ENCODE measurements around the gene YDJC.
"Not testable (repeated sequence)": the region's sequence is repeated elsewhere in the genome, so short reads cannot be mapped to it uniquely, and the experiment has no call there.

Gene YDJC

DNA sequence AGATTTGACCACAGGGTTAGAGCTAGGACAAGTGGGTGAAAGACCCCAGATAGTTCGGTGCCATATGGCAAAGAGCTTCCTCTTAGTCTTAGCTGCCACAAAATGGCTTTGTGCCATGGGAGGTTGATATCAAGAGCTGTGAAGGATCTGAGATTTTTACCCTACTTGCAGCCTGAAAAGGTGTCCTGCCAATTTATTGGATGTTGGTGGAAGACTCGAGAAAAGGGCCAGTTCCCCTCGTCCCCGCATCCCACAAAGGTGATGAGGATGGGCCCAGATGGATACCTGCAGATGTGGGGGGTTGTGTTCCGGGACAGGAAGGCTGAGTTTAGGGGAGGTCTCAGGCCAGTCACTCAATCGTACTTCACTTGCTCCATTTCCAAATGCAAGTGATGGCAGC lies 27.2 kb downstream of the YDJC start:
- DNase-seq = no peak

DNA sequence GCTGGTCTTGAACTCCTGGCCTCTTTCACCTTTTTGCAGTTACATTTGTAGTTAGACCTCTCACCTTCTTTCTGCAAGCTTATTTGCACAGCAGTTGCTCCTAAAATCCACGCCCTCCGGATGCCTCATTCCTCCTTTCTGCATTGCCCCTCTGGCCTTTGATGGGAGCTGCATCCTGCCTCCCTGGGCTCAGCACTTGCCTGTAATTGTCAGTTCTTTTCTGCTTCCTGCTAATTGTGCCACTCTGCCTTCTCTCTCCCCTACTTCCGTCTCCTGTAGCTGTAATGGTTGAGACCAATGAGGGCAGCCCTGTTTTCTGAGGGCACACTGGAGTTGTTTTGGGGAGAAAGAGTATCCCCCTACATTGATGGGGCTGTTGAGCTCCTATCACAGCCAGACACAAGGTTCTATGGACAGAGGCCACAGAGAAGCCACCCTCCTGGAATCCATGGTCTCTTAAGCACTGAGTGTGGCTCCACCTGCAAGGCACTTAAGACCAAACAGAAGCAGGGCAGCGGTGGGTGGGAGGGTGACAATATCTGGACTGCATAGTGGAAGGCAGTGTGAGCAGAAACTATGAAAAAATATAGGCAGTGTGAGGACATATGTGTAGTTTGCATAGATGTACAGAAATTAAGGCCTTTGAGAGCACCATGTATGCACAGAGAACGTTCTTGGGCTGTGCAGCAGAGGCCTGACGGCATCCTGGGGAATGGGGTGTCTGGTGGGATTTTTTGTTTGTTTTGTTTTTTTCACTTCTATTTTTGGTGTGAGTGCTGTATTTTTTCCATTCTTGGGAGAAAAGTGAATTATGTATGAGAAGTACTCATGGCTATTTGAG lies 30.5 kb downstream of the YDJC start:
- DNase-seq = no peak

DNA sequence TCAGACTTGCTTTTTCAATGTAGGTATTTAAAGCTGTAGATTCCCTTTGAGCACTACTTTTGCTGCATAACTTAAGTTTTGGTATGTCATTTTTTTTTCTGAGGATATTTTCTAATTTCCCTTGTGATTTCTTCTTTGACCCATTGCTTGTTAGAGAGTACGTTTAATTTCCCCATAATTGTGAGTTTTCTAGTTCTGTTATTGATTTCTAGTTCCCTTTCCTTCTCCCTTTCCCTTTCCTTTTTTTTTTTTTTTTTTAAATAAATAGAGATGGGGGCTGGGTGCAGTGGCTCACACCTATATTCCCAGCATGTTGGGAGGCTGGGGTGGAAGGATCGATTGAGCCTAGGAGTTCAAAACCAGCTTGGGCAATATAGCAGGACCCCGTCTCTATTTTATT lies 31.5 kb downstream of the YDJC start:
- no peak for DNase-seq

DNA sequence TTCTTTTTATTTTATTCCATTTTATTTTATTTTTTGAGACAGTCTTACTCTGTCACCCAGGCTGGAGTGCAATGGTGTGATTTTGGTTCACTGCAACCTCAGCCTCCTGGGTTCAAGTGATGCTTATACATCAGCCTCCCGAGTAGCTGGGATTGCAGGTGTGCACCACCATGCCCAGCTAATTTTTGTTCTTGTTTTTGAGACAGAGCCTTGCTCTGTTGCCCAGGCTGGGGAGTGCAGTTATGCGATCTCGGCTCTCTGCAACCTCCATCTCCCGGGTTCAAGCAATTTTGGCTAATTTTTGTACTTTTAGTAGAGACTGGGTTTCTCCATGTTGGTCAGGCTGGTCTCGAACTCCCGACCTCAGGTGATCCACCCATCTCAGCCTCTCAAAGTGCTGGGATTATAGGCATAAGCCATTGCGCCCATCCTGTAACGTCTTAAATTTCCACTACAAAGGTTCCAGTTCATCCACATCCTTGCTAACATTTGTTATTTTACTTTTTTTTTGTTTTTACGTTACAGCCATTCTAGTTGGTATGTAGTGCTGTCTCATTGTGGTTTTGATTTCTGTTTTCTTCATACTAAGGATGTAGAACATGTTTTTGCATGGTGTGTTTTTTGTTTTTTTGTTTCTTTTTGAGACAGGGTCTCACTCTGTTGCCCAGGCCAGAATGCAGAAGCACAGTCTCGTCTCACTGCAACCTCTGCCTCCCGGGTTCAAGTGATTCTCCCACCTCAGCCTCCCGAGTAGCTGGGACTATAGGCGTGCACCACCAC lies 33.3 kb downstream of the YDJC start:
- not testable (repeated sequence) for DNase-seq

DNA sequence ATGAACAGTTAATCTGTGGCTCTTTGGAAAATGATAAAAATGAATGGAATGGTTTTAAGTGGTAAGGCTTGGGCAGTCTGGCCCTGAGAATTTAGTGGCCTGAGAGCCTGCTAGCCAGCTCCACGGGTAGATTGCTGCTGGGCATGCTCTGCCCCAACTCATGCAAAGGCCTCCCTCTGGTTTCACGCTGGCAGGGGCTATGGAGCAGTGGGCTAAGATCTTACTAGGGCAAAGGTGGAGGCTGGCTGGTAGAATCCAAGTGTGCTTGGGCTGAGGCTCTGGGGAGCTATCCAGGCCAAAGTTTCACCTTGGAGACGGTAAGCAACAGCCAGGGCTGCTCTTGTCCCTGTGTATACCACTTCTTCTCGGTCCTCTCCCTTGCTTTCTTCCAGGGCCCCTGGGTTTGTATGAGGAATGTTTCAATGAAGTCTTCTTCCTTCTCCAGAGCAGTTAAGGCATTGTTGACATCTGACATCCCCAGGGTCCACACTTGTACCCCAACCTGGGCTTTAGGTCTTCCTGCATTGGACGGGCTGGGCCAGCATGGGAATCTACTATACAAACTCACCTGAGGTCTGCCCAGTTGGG lies 34.9 kb downstream of the YDJC start:
- no peak for DNase-seq

DNA sequence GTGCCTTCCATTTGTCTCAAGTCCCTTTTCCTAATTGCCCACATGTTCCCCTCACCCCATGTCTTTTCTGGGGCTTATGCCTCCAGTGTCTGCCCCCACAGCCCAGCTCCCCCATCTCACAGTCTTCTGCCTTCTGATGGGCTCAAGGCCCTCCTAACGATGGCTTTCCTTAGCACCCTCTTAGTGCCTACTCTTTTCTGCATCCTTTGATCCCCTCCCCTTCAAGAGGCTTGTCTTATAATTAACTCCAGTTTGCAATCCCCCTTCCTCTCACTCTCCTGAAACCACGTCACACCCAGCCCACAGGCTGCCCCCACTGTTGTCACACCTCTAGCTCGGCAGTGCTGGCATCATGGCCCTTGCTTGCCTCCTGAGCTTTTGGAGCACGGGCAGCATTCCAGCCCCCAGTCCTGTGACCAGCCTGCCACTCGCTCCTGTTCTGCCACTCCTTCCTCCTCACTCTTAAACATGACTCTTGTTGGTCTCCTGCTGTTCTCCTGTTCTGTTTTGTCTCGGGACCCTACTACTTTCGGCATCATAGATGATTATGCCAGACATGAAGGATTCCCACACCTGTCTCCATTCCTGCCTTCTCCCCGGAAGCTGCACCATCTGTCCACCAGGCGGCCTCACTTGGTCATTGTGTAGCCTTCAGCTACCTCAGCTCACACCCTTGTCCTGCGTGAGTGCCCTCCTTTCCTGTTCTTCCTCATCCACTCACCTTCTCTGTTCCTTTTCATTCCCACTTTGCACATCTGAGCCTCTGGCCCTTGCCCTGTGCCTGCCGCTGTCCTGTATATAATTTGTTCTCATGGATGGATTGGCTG lies 36.2 kb downstream of the YDJC start:
- no peak for DNase-seq

DNA sequence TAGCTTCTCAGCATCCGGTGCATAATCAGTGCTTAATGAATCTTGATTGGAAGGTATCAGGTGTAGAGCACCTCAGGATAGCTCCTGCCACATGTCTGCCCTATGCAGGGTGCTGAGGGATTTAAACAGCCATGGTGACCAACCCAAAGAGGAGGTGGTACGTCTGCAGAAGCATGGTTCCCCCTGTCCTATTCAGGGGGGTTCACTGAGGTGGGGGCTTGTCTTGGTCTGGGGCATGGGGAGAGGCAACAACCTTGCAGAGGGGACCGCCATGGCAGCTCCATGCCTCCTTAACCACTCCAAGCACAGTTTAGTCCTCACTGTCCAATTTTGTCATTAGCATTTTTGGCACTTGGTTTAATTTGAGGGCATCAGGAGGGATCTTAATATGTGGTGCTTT lies 37.4 kb downstream of the YDJC start:
- DNase-seq = no peak

DNA sequence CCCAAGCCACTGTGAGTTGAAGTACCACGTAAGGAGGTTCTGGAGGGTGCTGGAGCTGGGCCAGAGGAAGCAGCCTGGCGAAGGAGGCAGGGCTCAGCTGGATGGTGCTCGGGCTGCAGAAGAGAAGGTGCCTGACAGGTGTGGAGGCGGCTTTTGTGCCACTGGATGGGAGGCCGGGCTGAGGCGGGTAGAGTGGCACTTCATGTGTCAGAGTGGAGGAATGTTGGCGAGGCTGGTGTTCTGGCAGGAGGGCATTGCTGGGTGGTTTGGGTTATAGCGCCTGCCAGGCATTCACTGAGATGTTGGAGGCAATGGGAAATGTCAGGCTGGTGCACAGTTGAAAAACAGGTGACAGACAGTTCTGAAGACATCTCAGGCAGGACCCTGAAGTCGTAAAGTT lies 38.1 kb downstream of the YDJC start:
- DNase-seq = no peak

DNA sequence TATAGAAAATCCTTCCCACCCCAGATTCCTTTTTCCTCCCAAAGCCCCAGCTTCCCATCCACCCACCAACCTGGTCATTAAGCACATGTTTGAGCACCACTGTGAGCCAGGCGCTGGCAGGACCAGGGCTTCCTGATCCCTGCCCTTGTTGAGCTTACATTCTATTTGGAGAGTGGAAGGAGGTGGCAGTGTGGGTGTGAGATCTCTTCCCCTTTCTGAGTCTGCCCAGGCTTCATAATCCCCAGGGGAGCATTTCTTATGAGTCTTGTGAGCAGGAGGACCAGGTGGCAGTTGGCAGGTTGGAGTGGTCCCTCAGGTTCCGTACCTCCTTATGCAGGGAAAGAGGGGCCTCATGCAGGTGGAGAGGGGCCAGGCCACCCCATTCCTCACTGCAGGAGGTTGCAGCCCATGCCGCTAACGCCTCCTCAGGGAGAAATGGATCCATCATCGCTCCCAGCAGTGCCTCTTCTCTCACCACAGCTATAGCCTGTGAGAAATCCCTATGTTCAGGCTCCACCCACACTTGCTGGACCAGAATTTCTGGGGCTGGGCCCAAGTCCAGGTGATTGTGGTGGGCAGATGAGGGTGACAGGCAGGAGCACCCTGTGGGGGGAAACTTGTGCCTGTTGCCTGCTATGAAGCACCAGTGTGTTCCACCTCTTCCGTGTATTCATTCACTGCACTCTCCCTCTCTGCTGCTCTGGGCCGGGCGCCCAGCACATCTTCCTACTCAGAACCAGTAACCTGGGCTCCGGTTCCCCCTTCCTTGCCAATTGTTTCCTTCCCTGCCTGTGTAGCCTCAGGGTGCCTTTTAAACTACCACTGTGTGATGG lies 38.8 kb downstream of the YDJC start:
- DNase-seq = no peak

DNA sequence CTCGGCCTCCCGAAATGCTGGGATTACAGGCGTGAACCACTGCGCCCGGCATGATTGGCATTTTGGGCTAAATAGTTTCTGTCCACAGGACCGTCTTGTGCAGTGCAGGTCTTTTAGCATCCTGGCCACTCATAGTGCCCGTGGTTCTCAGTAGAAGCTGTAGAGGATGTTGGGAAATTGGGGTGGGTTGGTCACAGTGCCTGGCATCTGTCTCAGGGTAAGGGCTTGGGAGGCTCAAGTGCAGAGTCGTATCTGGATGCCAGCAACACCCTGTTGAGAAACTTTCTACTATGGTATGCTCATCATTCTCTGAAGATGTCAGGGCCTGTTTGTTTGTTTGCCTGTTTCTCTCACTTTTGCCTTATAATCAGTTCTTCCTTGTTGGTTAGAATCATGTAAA lies 40.4 kb downstream of the YDJC start:
- no peak for DNase-seq

DNA sequence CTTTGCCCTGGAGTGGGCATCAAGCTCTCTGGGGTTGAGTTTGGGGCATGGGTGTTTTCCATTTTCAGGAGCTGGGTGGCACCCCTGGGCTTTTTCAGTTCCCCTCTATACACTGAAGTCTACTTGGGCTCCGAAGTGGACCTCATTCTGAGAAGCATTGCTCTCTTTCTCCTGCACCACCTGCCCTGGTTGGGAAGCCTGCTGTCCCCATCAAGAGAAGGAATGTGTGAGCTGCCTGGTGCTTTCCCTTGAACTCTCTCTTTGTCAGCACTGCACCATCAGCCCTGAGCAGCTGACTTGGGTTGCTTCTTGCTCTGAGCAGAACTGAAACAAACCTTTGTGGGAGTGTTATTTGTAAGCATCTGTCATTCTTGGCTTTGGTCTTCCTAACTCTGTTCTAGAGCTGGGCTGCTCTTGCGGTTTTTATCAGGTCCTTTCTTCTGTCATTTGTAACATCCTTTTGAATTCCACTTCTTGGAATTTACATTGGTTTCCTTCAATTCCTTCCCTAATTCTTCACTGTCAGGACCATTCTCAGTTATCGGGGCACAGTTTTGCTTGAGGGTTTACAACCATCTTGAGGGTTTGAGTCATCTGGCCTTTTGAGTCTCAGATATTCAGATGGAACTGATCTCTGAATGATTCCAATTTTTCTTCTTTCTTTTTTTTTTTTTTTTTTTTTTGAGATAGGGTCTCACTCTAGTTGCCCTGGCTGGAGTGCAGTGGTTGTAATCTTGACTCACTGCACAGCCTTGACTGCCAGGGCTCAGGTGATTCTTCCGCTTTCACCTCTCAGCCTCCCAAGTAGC lies 41.8 kb downstream of the YDJC start:
- no peak for DNase-seq

DNA sequence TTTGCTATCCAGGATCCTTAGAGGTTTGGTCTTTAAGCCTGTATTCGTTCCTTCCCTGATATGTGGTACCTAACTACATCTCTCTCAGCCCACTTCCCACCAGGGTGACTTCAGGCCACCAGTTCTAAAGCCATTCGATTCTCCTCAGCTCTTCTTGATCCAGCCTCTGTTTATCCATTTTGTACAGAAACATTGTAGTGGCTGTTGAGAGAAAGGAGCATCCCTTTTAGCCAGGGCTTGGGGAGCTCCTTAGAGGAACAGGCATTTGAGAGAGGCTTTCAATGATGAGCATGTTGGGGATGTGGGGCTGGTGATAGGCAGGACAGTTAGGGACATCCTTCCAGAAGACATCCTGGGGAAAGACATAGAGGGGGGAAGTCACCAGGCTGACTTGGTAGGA lies 44.4 kb downstream of the YDJC start:
- DNase-seq = no peak

DNA sequence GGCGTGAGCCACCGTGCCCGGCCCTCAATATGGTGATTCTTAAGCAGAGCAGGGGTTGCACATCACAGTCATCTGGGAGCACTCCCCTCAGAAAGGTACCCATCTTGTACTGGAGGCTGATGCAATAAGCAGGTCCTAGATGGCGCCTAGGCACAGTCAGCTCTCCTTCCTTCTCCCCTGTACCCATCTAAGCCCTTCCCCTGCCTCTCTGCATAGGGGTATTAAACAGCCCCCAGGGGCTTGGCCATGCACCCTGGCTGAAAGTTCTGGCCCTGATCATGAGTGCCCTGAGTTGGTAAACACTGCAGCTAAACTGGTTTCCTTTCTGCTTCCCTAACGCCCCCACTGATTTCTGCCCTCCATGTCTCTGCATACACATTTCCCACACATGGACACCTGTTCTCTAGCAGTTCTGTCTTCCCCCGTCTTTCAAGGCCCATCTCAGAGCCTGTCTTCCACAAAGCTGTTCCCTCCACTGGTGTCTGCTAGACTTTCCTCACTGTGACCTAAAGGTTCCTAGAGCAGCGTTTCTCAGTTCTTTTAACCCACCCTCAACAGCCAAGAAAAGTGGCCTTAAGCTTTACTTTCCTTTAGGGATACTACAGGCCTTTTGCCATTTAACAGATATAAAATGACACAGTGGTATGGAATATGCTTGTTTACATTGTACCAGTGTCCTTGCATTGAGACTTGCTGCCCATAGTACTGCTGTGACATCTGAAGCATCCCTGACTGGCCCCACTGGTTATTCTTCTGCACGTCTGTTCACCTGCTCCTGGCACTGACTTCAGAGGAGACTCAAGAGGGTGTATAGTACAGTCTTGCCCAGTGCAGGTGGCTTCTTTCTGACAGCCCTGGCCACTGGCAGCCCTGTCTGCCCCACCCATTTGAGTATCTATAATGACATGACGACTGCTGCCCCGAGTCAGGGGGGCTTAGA lies 46.8 kb downstream of the YDJC start:
- DNase-seq = no peak

DNA sequence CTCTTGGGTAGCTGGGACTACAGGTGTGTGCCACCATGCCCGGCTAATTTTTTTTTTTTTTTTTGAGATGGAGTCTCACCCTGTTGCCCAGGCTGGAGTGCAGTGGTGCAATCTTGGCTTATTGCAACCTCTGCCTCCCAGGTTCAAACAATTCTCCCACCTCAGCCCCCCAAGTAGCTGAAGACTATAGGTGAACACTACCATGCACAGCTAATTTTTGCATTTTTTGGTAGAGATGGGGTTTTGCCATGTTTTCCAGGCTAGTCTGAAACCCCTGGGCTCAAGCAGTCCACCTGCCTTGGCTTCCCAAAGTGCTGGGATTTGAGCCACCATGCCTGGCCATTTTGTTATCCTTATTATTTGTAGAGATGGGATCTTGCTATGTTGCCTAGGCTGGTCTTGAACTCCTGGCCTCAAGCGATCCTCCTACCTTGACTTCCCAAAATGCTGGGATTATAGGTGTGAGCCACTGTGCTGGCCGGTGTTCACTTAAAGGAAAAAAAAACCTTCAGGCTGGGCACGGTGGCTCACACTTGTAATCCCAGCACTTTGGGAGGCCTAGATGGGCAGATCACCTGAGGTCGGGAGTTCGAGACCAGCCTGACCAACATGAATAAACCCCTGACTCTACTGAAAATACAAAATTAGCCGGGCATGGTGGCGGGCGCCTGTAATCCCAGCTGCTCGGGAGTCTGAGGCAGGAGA lies 48.7 kb downstream of the YDJC start:
- DNase-seq = not testable (repeated sequence)

DNA sequence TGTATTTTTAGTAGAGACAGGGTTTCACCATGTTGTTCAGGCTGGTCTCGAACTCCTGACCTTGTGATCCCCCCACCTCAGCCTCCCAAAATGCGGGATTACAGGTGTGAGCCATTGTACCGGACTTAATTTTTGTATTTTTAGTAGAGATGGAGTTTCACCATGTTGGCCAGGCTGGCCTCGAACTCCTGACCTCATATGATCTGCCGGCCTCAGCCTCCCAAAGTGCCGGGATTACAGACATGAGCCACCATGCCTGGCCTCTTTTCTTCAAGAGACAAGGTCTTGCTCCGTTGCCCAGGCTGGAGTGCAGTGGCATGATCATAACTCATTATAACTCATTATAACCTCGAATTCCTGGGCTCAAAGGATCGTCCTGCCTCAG lies 49.2 kb downstream of the YDJC start:
- DNase-seq = not testable (repeated sequence)

DNA sequence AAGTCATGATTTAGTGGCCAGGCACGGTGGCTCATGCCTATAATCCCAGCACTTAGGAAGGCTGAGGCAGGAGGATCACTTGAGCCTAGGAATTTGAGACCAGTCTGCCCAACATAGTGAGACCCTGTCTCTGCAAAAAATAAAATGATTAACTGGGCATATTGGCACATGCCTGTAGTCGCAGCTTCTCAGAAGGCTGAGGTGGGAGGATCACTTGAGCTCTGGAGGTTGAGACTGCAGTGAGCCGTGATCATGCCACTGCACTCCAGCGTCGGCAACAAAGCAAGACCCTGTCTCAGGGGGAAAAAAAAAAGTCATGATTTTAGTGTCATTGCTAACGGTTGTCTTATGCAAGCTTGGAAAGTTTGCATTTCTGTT lies 50.4 kb downstream of the YDJC start:
- DNase-seq = no peak

Measured in NCI-H524 treated with DMSO at 0.1 percent for 48 hours (cell line).